HCEC 1CT (cell line): ENCODE measurements around the gene LANCL2.
"Not testable (repeated sequence)": the region's sequence is repeated elsewhere in the genome, so short reads cannot be mapped to it uniquely, and the experiment has no call there.

Source experiments
- DNase-seq: peaks from one replicate; pipeline ENCODE4 v3.0.0-alpha.2; 2017

Gene LANCL2

DNA sequence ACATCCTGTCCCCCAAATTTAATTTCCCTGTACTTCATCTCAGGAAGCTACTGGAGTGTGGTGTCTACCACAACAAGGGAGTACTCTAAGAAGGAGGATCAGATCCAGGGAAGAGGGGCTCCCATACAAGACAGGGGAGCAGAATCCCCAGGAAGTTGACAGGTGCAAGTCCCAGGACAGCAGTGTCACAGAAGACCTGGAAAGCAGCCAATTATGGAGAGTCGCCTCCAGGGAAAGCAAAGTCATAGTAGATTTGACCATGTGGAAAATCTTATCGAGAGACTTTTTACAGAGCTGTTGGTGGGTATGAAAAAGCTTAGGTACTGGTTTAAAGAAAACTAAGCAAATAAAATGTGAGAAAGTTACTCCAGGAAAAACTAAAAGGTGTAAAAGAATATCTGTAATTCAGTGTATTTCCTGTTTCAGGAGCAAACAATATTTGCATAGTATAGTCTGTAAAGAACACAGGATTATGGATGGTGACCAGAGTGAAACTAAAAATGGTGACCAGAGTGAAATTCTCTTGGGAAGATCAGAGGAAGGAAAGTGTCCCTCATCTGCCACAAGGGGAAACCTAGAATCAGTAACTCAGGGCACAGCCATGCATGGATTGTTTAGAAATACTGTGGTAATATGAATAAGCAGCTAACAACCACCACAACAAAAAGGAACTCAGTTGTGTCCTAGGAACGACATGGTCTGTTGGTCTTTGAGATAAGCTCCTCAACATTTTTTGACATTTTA is 44.5 kb downstream of the LANCL2 start:
- DNase-seq = peak; percentile 19

DNA sequence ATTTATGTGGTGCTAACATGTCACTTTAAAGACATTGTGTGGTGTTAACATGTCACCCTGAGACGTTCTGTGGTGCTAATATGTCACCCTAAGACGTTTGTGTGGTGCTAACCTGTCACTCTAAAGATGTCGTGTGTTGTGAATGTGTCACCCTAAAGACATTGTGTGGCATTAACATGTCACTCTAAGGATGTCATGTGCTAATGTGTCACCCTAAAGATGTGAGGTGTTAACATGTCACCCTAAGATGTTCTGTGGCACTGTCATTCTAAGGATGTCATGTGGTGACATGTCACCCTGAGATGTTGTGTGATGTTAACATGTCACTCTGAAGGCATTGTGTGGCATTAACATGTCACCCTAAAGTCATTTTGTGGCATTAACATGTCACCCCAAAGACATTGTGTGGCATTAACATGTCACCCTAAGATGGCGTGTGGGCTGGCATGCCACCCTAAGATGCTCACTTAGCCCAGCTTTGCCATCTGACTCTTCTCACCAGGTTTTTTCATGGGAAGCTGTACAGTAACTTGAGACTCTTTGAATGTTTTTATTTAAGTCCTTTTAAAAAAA is 45.6 kb downstream of the LANCL2 start:
- no peak for DNase-seq

DNA sequence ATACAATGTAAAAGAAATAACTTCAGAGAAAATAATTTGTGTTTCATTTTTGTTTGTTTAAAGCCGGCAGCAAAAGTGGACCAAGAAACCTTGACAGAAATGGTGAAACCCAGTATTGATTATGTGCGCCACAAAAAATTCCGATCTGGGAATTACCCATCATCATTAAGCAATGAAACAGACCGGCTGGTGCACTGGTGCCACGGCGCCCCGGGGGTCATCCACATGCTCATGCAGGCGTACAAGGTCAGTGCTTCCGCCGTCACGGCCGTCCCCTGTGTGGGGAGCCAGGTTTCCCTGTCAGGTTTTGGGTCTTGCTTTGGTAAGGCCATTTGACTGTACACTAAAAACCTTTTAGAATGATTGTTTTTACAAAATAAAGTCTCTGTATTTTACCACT is 46.7 kb downstream of the LANCL2 start:
- DNase-seq = no peak

DNA sequence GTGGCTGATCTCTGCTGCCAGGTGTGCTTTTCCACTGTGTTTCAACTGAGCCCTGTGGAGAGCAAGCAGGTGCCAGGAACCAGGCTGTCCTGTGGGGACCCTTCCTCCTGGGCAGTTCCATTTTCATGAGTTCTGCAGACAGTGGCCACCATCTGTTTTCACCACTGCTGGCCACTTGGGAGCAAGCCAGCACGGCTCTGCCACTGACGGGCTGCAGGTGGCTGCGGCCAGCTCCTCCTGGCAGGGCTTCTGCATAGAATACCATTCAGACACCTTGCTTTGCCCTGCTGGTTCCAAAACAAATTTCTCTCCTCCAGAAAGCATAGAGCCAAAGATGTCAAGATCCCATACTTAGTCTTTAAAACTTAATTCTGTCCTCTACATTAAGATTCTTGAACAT is 48.3 kb downstream of the LANCL2 start:
- no peak for DNase-seq

DNA sequence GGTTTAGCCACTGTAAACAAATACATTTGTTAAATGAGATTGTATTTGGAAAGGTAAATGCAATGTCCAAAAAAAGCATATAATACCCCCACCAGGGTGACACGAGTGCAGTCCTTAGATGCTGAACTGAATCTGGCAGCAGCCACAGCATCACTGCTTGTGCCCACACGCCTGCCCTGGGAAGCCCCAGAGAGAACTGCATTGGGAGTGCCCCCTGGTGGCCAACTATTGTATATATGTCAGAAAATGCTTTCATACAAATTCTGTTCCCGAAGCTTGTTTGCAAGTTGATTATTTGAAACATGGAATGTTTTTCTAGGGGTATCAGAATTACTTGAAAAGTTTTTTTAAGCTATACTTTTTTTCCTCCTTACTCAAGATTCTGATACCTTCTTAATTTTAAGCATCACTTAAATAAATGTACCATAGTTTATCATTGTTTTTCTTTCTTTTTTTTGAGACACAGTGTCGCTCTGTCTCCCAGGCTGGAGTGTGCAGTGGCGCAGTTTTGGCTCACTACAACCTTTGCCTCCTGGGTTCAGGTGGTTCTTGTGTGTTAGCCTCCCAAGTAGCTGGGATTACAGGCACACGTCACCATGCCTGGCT is 50.1 kb downstream of the LANCL2 start:
- DNase-seq = peak; percentile 62

DNA sequence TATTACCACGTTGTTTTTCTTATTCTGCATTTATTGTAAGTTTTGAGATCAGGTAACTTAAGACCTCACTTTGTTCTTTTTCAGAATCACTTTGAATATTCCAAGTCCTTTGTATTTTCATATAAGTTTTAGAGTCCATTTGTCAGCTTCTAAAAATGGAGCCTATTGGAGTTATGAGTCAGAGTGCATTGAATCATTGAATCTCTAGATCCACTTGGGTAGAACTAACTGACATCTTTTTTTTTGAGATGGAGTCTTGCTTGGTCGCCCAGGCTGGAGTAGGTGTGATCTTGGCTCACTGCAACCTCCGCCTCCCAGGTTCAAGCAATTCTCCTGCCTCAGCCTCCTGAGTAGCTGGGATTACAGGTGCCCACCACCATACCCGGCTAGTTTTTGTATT is 52.3 kb downstream of the LANCL2 start:
- not testable (repeated sequence) for DNase-seq

DNA sequence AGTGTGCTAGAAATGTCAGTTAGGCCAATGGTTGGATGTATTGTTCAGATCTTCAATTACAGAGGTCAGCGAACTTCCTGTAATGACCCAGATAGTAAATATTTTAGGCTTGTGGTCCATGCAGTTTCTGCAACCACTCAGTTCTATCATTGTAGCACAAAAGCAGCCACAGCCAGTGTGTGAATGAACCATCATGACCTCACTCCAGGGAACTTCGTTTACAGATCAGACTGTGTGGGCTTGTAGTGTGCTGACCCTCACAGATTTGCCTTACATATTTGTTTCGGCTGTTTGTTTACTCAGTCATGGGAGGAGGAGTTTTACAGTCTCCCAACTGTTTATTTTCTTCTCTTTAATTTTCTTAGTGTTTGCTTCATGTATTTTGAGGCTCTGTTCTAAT is 55.4 kb downstream of the LANCL2 start:
- peak; percentile 40 for DNase-seq

DNA sequence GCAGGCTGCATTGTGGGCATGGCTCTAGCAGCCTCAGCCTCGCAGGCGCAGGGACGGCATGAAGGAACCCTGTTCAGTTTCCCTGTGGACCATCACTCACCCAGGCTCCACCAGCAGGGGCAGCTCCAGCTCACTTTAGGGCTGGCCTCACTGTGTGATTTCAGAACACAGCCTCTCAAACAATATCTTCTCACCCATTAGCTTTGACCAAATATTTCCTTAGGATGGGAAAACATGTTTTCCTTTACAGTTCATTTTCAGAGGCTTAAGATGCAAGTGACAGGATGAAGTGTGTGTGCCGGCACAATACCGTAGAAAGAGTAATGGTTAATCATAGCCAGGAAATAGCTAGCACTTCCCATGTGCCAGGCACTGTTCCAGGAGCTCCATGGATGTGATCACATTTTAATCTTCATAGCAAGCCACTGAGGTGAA is 58.2 kb downstream of the LANCL2 start:
- peak; percentile 83 for DNase-seq

DNA sequence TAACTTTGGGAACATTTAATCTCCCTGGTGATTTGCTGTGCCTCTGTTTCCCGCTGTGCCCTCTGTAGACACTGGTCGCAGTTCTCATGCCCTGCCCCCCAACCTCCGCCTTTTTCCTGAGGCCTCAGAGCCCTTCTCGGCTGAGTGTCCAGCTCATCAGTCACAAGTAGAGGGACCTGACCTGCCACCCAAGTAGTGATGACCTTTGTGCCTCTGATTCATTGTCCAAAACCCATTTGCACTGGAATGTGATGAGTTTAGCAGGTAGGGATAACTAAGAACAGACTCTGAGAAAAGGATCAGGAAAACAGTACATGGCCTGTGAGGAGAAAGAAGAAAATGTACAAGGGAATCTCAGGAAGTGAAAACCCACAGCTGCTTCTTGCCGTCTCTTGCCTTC is 58.8 kb downstream of the LANCL2 start:
- DNase-seq = peak; percentile 50

DNA sequence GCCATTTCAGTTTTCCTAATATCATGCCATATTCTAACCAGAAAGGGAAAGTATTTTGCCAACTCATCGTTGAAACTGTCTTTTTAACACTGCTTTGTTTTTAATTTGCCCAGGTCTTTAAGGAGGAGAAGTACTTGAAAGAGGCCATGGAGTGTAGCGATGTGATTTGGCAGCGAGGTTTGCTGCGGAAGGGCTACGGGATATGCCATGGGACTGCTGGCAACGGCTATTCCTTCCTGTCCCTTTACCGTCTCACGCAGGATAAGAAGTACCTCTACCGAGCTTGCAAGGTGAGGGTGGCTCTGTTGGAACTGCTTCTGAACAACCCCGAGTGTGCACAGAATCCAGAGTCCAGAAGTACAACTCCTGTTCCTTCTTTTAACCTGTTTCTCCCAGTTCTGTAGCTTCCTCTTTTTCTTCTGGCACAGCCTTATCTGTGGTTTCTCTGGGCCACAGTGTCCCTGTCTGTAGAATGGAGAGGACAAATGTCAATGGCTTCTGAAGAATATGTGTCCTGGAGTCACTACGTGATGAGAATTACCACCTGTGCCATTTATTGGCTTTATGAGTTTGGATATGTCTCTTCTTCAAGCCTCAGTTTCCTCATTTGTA is 60.1 kb downstream of the LANCL2 start:
- no peak for DNase-seq

DNA sequence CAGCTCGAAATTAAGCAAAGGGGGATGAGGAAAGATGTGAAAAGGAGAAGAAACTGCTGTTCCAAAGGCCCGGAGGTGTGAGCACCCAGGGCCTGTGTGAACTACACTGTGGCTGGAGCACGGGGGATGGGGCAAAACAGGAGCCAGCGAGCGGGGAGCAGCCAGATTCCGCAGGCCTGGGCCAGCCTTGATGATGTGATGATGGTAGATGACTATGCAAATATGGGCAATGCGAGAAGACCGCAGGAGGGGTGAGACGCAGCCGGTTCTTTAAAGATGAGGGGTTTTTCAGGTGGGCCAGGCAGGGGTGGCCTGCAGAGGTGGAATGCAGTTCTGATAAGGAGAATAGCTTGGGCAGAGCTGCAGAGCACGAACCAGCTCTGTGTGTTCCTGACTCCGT is 61.5 kb downstream of the LANCL2 start:
- no peak for DNase-seq

DNA sequence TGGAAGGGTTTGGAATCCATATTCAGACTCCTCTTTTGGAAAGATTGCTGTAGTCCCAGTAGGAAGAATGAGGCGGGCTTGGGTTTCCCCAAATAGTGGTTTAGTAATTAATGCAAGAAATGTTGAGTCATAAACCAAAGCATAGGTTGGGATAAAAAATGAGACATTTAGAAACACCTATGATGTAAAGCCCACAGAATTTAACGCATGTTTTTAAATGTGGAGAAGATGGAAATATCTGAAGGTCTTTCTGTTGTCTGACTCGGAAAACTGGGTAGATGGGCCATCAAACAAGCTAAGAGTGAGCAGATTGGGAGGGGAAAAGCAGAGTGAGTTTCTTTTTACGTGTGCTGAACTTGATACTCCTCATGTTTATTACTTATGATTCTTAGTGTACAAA is 62.2 kb downstream of the LANCL2 start:
- no peak for DNase-seq

DNA sequence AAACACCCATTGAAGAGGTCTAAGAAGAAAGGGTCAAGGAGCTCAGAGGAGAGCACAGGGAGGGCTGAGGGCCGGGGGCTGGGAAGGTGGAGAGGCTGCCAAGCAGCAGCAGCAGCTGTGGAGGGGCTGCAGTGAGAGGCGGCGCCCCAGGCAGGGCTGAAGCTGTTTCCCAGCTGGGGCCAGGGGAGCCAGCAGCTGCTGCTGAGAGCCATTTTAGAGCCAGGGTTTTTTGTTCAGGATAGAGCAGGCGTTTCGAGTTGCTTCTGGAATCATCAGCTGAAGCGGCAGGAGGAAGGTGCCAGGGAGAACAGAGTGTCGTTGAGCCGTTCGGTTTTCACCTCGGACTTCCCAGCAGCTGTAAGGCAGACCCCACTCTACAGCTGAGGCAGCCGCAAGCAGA is 62.7 kb downstream of the LANCL2 start:
- DNase-seq = no peak

DNA sequence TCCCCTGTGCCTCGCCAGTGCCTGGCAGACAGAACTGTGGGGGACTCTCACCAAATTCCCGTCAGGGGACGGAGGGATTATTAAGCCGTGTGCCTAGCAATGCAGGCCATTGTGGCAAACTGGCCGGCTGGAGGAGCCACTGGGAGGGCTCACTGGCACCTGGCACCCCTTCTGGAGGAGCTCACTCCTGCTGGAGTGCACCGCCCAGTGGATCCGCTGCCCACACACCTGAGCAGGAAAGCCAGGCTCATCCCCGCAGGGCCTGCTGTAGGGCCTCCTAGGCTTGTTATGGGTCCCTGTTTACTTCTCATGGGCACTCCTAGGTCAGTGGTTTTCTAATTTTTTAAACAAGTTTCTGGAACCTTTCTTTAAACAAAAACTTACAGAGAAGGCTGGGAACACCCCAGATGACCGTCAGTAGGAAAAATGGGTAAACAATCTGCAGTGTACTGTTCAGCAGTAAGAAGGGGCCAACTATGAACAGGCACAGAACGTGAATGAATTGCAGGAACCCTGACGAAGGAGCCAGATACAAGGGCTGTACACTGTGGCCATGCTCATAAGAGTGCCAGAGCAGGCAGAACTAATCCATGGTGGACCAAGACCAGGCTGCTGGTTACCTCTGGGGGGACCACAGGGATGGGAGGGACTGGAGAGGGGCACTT is 64.8 kb downstream of the LANCL2 start:
- DNase-seq = no peak

DNA sequence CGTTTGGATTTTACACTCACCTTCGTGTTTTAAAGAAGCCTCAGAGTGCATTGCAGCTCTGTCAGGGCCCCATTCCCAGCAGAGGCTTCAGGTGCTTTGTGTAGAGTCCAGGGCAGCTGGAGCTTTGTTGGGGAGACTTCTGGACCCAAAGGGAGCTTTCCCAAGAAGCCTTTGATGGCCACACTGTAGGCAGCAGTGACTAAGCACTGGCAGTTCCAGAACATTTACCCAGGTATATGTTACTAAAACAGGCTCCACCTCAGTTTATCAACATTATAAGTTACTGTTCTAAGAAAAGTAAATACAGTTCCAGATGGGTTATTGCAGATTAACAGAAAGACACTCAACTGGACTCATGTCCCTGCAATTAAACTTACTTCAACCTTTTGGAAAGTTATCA is 66.8 kb downstream of the LANCL2 start:
- DNase-seq = no peak

DNA sequence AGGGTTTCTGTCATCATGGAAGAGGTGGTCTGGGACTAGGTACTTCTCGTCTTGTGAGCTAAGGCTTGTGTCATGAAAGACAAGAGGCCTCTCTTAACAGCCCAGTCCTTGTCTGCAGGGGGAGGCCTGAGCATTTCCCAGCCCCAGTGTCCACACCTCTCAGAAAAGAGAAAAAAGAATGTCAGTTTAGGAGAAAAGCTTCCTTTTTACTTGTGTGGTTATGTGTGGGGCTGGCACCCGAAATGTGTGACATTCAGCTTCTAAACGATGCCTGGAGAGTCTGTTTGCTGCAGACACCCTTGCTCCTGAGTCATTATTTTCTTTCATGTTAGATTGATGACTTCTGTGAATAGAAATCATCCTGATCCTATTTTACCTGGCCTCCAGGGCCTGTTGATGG is 67.4 kb downstream of the LANCL2 start:
- no peak for DNase-seq

DNA sequence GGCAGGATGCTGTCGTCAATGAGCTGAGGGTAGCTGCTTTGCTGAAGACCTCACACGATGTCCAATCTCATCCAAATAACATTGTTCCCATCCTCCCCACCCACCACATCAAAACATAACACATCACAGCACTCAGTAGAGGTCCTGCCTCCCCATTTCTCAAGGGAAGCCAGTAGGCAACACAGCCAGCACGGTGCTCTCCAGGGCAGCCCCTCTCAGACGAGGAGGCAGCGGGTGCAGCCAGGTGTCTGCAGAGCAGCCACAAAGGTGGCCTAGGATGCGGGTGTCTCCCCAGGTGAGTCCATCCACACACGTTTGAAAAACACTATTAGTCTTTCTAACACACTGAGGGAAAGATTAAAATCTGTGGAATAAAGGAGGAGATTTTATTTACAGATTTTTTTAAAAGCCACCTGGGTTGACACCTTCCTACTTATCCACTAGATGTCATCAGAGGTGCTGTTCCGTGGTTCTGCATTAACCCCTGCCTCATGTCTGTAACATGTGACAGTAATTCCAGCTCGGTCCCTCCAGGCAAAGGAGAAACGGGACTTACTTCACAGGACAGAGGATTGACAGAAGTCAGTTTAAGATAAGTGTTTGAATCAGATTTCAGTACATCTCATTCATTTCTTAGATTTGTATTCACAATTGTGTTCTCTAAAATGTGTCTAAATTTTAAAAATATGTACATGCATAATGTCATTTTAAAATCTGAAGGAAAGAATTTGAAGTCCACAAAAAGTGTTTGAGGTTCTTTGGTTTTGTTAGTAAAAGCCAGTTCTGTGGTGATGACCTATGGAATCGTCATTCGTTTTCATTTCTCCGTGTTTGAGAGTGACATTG is 68.0 kb downstream of the LANCL2 start:
- peak; percentile 52 for DNase-seq

DNA sequence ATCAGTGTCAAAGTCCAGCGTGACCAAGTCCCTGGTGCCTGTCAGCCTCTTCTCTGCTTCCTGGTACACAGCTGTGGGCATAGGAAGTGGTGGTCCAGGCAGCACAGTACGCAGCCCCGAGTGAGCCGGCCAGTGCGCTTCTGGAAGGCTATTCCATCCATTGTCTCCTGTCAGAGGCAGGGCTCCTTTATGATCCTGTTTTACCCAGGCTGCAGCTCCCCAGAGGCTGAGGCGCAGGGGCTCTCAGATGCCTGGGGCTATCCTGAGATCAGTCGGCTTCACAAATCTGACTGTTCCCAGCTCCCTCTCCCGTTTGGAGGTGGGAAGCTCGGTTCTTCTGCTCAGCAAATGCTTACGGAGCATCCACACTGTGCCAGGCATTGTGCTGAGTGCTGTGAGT is 70.3 kb downstream of the LANCL2 start:
- DNase-seq = no peak

DNA sequence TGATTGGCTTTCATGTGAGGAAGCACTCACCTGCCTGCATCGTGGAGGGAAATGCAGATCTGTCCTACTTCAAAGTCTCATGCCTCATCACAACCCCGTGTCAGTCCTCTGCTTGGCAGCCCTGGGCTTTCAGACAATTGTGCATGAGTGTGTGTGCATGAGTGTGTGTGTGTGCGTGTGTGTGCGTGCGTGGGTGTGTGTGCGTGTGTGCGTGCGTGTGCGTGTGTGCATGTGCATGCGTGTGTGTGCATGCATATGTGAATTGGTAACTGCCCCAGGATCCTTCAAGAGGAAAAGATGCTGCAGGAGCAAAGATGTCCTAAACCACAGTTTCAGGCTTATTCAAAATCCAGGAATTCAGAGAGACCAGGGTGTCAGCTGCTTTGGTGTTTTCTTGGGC is 71.3 kb downstream of the LANCL2 start:
- DNase-seq = no peak

DNA sequence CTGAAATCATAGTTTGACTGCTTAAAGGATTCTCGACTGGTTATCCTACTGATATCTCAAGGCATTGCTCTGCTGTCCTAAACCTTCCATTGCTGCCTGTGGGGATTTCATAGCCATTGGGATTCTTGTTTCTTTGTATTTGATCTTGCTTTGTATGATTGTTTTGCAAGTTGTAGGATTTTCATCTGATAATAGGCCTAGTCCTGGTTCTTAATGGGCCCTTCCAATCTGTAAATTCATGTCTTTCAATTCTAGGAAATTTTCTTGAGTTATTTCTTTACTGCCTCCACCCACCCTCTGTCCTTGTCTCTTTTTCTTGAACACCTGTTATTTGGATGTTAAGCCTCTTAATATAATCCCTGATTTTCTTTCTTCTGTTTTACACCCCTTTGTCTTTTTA is 72.2 kb downstream of the LANCL2 start:
- DNase-seq = no peak

DNA sequence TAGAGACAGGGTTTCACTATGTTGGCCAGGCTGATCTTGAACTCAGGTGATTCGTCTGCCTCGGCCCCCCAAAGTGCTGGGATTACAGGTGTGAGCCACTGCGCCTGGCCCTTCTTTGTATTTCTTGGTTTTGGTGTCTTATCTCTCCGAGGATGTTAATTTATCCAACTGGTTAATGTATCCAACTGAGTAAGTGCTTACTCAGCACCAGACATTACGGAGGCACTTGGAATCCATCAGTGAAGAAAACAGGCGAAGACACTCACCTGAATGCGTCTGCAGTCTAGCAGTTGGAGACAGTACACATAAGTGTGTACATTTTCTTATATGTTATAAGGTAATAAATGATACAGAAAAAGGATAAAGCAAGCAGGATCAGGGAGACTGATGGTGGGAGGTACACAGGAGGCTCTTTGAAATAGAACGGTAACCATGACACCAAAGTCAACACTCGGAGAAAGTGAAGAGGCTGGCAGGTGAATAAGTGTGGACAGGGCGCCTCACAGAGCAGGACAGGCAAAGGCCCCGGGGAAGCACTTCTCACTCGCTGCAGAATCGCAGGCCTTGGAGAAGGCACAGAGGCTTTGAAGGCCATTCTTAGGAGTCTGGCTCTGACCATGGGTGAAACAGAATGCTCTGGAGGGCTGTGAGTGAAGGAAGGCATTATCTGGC is 73.1 kb downstream of the LANCL2 start:
- DNase-seq = no peak
